Urinary bladder (tissue), 4 donors: ENCODE measurements around the gene RELN. TPM values are rescaled to one million over a fixed set of nuclear protein-coding genes. Genes with fewer than 3 reads are reported as not detected.

Experiments used
- DNase-seq: peaks from one replicate; pipeline ENCODE4 v3.0.0-alpha.2; 2015; ENCODE audit errors: extremely low spot score
- H3K27ac ChIP-seq: one replicate; pipeline ENCODE4 v1.5.1; 2013; ENCODE audit warnings: low read depth, mild to moderate bottlenecking, moderate library complexity
- H3K36me3 ChIP-seq: one replicate; pipeline ENCODE4 v1.6.1; 2013; ENCODE audit warnings: mild to moderate bottlenecking, moderate library complexity; ENCODE audit not compliant: insufficient read depth
- H3K4me1 ChIP-seq: one replicate; pipeline ENCODE4 v1.6.1; 2013; ENCODE audit warnings: mild to moderate bottlenecking, moderate library complexity; ENCODE audit not compliant: insufficient read depth
- H3K4me3 ChIP-seq: one replicate; pipeline ENCODE4 v1.5.1; 2013; ENCODE audit warnings: low read depth, low read length
- WGBS: extraction: QIAGEN DNeasy Blood & Tissue Kit; methylation state at CpG from one replicate; pipeline ENCODE4 v1.1.7; 2013; 5-methylcytosine and 5-hydroxymethylcytosine counted together
- polyA plus RNA-seq: library from polyadenylated mRNA; stranded (reverse); fragments of 200-250 nt; gene quantifications from one replicate; pipeline ENCODE4 v1.2.3, GENCODE V29; 2013
- total RNA-seq: library from RNA; depleted of rRNA; stranded (reverse); fragments of >200 nt; gene quantifications from one replicate; pipeline ENCODE4 v1.2.3, GENCODE V29; 2014
- donor health status: healthy with polysubstance abuse.
- donor health status: healthy.

Gene RELN
- total and polyA plus RNA-seq, 2 donors = 3.8 to 26.3 TPM

DNA sequence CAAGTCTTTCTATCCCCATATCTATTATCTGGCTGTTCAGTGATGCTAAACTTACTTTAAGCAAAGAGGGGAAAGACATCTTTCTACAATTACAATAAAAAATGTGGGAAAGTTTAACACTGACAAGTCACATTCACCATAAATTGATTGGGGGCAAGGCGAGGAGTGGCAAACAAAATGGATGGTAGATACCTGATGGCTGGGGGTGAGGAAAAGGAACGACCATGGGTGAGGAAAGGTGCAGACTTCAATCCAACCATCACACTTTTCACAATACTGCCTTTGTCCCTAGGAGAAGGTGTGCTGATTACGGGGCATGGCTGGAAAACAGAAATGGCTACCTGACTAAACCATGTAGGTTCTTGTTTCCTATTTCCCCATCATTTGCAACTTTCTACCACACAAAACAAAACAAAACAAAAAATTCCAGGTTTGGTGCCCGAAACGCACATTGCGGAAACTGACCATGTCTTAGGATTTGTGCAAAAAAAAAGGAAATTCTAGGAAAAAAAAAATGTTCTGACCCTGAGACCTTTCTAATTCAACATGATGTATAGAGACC lies 3.8 kb downstream of the RELN start:
- no peak for DNase-seq
- Histone ChIP-seq H3K27ac (no peak overlapping the region), H3K36me3 (no peaks in the 10 kb centered on the region), H3K4me3 (no peak overlapping the region), H3K4me1 (peaks cover 5% of the 10 kb centered on the region)
- WGBS = 86% methylated on average over 6 of the region's 6 CpGs

DNA sequence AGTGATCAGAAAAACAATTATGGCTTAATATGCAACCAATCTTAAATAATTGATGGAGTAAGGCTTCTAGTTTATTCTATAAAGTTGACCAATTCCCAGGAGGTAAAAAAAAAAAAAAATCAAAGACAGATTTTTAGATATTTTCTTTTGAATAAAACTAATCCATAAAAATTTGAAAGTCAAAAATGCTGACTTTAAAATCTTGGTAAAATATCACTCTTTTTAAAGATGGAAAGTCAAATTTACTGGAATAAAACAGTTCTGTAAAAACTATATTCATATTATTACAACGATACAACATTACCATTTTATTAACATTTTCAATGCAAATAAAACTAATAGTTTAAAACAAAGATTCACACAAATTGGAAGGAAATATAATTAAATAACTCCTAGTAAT lies 5.4 kb downstream of the RELN start:
- WGBS = 88% methylated on average over 1 of the region's 1 CpG
- Histone ChIP-seq H3K27ac (no peak overlapping the region), H3K4me1 (peaks cover 3% of the 10 kb centered on the region), H3K4me3 (no peak overlapping the region), H3K36me3 (no peaks in the 10 kb centered on the region)
- DNase-seq = no peak

GRCh38 chr7:103983201-103983977 lies 6.1 kb downstream of the RELN start:
- WGBS = 61% methylated on average over 6 of the region's 6 CpGs
- DNase-seq = no peak
- no peaks in the 10 kb centered on the region for H3K36me3 ChIP-seq
- no peak overlapping the region for H3K4me3 ChIP-seq
- H3K4me1 ChIP-seq = no peaks in the 10 kb centered on the region
- H3K27ac ChIP-seq = no peak overlapping the region

GRCh38 chr7:103981003-103981423 lies 8.4 kb downstream of the RELN start:
- no peak overlapping the region for H3K4me3 ChIP-seq

DNA sequence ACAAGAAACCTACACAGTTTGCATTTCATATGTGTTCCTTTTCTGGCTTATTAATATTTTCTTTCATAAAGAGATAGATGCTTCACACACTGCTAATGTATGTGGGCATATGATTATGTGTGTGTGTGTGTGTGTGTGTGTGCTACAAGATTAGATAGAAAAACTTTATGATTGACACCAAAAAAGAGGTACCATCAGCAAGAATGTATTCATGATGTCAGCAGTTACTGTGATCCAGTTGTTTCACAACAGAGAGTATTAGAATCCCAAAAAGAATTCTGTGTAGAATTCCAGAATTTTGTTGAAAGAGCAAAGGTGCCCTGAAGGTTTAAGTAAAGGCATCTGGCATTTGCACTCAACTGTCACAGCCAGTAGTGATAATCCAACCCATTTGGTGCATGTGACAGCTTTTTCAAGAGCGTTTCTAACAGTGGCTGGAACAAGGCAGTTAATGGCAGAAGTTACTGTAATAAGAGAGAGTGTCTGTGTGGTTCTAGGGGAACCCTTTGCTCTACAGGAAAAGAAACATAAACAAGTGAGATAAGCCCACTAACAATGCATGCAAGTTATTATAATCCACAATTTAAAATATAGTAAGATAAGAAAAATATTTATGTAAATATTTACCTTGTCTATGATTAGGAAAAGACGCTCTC lies 16.6 kb downstream of the RELN start:
- no peak for DNase-seq
- WGBS = 5% methylated on average over 2 of the region's 2 CpGs
- Histone ChIP-seq H3K4me3 (no peak overlapping the region), H3K27ac (no peak overlapping the region), H3K4me1 (no peaks in the 10 kb centered on the region), H3K36me3 (no peaks in the 10 kb centered on the region)

More at GRCh38 chr7:103981003-103981423, 8.4 kb downstream of the RELN start:
- WGBS = 34% methylated on average over 2 of the region's 2 CpGs
- Histone ChIP-seq H3K36me3 (no peaks in the 10 kb centered on the region), H3K27ac (no peak overlapping the region), H3K4me1 (no peaks in the 10 kb centered on the region)
- DNase-seq = no peak

DNA sequence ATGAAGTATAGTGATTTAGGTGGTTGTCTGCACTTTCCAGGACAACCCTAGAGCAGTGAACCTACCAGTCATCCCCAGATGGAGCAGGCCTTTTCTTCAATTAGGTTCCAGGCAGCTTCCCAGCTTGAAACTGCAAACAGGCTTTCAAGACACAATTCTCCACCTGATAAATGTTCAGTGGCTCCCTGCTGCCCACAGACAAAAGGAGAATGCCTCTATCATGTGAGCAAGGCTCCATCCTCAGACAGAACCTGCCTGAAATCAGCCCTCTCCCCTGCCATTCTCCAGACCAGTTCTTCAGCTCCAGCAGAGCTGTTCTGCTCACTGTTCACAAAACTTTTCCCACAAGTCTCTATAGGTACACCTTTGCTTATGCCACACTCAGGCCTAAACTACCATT lies 22.1 kb downstream of the RELN start:
- Histone ChIP-seq H3K4me1 (no peaks in the 10 kb centered on the region), H3K4me3 (no peak overlapping the region), H3K27ac (no peak overlapping the region), H3K36me3 (no peaks in the 10 kb centered on the region)
- no peak for DNase-seq

GRCh38 chr7:103966593-103967277 lies 22.7 kb downstream of the RELN start:
- Histone ChIP-seq H3K27ac (no peak overlapping the region), H3K4me1 (no peaks in the 10 kb centered on the region), H3K4me3 (no peak overlapping the region), H3K36me3 (no peaks in the 10 kb centered on the region)
- WGBS = 89% methylated on average over 4 of the region's 4 CpGs
- DNase-seq = no peak

GRCh38 chr7:103964269-103964668 lies 25.2 kb downstream of the RELN start:
- DNase-seq = no peak
- H3K4me1 ChIP-seq = no peaks in the 10 kb centered on the region
- H3K4me3 ChIP-seq = no peak overlapping the region
- H3K27ac ChIP-seq = no peak overlapping the region
- H3K36me3 ChIP-seq = no peaks in the 10 kb centered on the region

DNA sequence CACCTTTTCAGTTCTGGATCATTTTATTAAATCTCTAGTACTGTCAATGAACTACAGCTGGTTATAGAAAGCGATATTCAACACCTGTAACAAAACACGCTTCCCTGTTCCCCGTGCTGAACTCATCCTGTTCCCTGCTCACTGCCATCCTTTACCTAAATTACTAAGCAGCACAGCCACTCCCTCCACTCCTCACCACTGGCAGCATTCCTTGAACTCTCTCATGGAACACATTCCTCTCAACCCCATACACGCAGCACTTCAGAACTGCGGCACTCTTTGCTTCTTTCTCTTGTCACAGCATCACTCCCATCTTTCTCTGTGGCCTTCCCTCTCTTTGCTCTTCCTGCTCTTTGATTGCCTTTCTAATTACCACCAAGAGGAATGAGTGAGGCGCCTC lies 27.4 kb downstream of the RELN start:
- Histone ChIP-seq H3K27ac (no peak overlapping the region), H3K36me3 (no peaks in the 10 kb centered on the region), H3K4me1 (no peaks in the 10 kb centered on the region), H3K4me3 (no peak overlapping the region)
- no peak for DNase-seq
- 58% methylated on average over 6 of the region's 6 CpGs for WGBS

DNA sequence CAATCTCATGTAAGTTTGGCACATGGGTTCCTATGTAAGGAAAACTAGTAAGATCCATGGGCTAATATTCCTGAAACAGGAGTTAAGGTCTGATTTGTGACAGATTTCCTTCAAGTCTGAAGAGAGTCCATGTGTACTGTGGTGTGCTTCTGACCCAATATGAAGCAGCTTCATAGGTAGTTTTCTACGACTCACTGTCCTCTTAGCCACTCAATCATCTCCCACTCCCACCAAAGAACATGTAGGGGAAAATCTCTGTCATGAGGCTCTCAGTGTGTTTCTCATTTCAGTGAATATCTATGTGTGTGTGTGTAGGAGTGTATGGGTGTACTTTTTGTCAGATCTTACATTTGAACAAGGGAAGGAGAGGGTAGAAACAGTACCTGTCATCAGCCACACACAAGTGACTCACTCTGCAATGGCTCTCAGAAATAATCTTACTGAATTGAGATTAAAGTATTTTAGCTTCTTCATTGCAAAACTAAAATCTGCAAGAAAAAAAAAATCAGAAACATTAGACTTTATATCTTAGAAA lies 31.1 kb downstream of the RELN start:
- Histone ChIP-seq H3K27ac (no peak overlapping the region), H3K4me3 (no peak overlapping the region), H3K36me3 (no peaks in the 10 kb centered on the region), H3K4me1 (no peaks in the 10 kb centered on the region)
- WGBS = 74% methylated on average over 1 of the region's 1 CpG
- DNase-seq = no peak

DNA sequence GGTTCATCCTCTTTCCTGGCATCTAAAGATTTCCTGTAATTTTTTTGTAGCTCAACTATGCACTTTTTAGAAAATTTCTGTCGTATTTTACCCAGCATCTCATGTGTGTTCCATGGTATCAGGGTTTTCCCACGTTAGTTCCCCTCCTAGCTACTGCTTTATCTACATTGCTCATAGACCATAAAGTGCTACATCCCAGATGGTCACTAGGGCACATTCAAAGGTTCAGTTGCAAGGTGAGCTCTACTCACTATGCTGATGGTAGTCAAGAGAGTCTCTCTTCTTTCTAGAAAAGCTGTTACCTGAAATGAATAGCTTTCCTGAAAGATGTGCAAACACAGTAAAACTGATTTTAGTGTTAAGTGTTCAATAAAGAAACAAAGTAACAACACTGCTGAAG lies 33.5 kb downstream of the RELN start:
- 61% methylated on average over 2 of the region's 2 CpGs for WGBS

GRCh38 chr7:103952408-103952807 lies 37.0 kb downstream of the RELN start:
- Histone ChIP-seq H3K4me1 (no peaks in the 10 kb centered on the region), H3K27ac (no peak overlapping the region), H3K4me3 (no peak overlapping the region), H3K36me3 (no peaks in the 10 kb centered on the region)
- 60% methylated on average over 1 of the region's 1 CpG for WGBS
- no peak for DNase-seq

More for the DNA sequence above, 33.5 kb downstream of the RELN start:
- no peak for DNase-seq
- H3K36me3 ChIP-seq = no peaks in the 10 kb centered on the region
- no peaks in the 10 kb centered on the region for H3K4me1 ChIP-seq
- H3K27ac ChIP-seq = no peak overlapping the region
- H3K4me3 ChIP-seq = no peak overlapping the region

GRCh38 chr7:103951311-103951710 lies 38.1 kb downstream of the RELN start:
- no peaks in the 10 kb centered on the region for H3K36me3 ChIP-seq
- 24% methylated on average over 2 of the region's 2 CpGs for WGBS
- H3K4me3 ChIP-seq = no peak overlapping the region
- H3K4me1 ChIP-seq = no peaks in the 10 kb centered on the region
- H3K27ac ChIP-seq = no peak overlapping the region
- DNase-seq = no peak
